HG03342 (cell line): Measurements from ENCODE around the gene RC3H1.
"Not testable (repeated sequence)": the region's sequence is repeated elsewhere in the genome, so short reads cannot be mapped to it uniquely, and the experiment has no call there.

Experiments
- ATAC-seq: cut with Tn5 transposase; IDR thresholded peaks from one replicate; pipeline ENCODE4 v1.9.1; 2021; ENCODE audit warnings: mild to moderate bottlenecking, moderate library complexity; ENCODE audit not compliant: unreplicated experiment

Gene RC3H1, protein sequence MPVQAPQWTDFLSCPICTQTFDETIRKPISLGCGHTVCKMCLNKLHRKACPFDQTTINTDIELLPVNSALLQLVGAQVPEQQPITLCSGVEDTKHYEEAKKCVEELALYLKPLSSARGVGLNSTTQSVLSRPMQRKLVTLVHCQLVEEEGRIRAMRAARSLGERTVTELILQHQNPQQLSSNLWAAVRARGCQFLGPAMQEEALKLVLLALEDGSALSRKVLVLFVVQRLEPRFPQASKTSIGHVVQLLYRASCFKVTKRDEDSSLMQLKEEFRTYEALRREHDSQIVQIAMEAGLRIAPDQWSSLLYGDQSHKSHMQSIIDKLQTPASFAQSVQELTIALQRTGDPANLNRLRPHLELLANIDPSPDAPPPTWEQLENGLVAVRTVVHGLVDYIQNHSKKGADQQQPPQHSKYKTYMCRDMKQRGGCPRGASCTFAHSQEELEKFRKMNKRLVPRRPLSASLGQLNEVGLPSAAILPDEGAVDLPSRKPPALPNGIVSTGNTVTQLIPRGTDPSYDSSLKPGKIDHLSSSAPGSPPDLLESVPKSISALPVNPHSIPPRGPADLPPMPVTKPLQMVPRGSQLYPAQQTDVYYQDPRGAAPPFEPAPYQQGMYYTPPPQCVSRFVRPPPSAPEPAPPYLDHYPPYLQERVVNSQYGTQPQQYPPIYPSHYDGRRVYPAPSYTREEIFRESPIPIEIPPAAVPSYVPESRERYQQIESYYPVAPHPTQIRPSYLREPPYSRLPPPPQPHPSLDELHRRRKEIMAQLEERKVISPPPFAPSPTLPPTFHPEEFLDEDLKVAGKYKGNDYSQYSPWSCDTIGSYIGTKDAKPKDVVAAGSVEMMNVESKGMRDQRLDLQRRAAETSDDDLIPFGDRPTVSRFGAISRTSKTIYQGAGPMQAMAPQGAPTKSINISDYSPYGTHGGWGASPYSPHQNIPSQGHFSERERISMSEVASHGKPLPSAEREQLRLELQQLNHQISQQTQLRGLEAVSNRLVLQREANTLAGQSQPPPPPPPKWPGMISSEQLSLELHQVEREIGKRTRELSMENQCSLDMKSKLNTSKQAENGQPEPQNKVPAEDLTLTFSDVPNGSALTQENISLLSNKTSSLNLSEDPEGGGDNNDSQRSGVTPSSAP

DNA sequence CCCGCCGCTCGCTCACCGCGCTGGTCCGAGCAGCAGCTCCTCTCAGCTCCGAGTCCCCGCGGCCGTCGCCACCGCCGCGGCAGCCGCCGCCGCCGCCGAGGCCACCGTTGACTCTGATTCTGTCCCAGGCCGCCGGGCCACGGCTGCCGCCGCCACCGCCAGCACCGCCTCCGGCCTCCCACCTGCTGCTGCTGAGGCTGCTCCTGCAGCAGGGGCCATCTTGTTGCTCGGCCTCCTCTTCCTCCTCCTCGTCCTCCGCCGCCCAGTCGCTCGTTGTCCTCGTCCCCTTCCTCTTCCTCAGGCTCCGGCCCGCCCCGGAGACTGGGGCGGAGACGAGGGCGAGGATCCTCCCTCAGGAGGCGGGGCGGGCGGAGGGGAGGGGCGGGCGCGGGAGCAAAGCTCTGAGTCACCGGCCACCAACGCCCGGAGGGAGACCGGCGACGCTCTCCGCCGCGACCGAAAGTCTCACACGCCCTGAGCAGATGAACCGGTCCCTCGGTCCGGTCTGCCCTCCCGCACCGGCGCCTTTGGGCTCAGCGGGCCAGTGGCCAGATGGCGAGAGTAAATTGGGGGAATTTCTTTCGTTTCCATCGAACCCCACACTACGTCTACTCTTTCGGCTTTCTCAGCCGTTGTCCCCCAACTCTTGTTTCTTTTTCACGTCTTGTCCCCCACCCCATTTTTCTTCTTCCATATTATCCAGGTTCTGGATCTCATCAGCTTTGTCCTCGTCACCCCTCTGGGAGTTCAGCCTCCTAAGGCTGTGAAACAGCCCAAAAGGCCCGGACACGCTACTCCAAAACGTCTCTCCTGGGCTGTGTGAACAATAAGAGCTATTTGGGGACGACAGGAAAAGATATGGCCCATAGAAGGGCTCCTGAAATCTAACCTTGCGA lies at the start of gene RC3H1:
RC3H1 (minus strand) TSS at position 278 of the 896 bp plus-strand sequence. CDS start 29,372 bp downstream, outside the sequence.
- peak; percentile 83 for ATAC-seq

DNA sequence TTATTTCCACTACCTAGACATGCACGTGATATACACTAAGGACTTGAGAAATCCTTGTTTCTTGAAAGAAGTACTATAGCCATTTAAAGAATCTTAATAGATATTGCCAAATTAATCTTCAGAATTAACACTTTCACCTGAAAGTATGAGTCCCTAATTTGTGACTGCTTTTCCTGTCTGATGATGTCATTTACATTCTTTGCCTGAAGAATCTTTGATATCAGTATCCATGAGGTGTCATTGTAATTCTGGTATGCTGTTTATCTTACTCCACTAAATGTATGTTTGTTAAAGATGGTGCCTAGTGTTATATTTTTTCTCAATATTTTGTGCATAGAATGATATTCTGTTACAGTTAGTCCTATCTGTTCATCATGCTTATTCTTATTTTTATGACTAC lies 48.5 kb upstream of the RC3H1 start:
- no peak for ATAC-seq

DNA sequence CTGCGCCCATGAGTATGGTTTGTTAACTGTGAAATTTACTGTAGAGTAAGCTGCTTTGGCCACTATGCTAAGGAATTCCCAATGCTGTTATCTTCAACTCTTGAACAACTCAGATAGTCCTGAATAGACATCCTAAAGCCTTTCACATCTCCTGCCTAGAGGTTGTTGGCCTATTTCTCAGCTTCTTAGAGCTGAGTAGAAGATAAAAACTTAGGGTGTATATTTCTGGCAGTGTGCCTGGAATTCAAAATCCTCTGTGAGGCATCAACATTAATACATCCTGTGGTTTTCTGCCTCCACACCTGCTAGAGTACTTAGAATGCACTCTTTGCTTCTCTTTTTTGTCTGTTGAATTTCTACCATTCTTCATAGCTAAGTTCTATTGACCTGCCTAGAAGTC lies 45.8 kb upstream of the RC3H1 start:
- ATAC-seq, result no peak

DNA sequence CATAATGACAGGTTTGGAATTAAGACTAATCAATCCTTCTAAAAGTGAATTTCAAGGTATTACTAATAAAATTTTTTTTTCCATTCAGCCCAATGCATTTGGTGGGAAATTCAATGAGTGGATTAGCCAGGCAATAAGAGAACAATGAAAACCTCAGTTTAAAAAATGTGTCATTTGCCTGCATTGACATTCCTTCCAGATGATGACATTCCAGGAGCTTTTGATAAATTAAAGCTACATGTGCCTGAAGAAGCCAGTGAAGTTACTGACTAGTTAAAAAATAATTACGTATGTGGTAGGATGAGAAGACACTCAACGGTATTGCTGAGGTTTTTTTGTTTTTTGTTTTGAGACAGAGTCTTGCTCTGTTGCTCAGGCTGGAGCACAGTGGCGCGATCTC lies 37.9 kb upstream of the RC3H1 start:
- no peak for ATAC-seq

DNA sequence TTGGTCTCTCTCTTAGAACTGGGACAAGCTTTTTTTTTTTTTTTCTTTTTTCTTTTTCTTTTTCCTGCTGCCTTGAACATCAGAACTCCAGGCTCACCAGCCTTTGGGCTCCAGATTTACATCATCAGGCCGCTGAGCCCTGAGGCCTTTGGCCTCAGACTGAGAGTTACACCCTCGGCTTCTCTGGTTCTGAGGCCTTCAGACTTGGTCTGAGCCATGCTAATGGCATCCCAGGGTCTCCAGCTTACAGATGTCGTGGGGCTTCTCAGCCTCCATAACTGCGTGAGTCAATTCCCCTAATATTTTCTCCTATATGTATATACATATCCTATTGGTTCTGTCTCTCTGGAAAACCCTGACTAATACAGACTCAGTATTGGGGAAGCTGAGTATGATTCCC lies 36.5 kb upstream of the RC3H1 start:
- ATAC-seq, result no peak

DNA sequence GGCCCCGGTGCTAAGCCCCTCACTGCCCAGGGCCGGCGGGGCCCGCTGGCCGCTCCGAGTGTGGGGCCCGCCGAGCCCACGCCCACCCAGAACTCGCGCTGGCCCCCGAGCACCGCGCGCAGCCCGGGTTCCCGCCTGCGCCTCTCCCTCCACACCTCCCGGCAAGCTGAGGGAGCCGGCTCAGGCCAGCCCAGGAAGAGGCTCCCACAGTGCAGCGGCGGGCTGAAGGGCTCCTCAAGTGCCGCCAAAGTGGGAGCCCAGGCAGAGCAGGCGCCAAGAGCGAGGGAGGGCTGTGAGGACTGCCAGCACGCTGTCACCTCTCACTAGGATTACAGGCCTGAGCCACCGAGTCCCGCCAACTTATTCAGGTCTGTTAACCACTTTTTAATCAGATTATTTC lies 34.5 kb upstream of the RC3H1 start:
- ATAC-seq, result not testable (repeated sequence)

- not testable (repeated sequence) for ATAC-seq
These were observed 33.6 kb upstream of the RC3H1 start for GRCh38 chr1:174055797-174056196.

- no peak for ATAC-seq
These were observed 31.7 kb upstream of the RC3H1 start for GRCh38 chr1:174053826-174054225.

DNA sequence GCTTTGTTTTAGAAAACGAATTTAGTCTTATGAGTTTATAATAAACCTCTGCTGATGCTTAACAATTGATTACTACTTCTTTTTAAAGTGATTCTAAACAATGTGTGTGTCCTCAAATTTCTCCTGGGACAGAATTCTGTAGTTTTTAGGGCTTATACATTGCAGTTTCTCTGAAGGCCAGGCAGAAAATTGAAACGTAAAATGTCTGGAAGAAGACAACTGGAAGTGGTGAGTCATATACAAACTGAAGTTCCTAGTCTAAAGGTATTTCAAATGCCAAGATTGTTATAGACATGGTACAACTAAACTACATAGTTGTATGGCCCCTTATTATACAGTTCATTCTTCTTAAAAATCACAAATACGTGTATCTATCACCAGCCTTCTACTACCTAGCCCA lies 30.5 kb upstream of the RC3H1 start:
- ATAC-seq, result no peak

DNA sequence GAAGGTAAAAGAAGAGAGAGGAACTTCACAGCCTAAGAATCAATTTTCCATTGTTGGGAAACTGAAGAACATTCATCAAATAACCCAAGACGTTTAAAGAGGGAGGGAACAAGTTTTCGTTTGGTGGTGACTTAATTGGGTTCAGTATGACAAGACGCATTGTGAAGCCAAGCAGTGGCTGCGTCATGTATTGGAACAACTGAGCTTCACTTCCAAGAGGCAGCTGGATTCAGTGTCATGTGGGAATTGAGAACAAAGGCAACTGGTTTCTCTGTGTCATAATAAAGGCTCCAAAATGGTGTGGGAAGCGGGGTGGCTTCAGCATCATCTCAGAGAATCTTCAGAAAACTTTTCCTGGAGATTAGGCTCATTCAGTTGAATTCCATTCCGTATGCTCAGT lies 29.8 kb upstream of the RC3H1 start:
- ATAC-seq, result no peak

DNA sequence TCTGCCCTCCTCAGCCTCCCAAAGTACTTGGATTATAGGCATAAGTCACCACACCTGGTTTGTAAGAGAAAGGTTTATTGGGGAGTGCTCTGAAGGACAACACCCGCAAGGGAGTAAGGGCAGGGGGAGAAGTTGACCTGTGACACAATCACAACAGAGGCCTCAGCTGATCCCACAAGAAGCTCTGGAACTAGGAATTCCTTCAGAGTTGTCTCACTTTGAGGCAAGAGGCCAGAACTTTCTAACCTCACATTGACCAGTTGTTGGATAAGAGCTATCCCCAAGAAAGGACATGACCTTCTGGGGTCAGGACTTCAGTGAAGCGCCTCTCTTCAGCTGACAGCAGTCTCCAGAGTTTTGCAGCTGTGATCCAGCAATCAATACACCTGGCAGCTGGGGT lies 27.4 kb upstream of the RC3H1 start:
- no peak for ATAC-seq

DNA sequence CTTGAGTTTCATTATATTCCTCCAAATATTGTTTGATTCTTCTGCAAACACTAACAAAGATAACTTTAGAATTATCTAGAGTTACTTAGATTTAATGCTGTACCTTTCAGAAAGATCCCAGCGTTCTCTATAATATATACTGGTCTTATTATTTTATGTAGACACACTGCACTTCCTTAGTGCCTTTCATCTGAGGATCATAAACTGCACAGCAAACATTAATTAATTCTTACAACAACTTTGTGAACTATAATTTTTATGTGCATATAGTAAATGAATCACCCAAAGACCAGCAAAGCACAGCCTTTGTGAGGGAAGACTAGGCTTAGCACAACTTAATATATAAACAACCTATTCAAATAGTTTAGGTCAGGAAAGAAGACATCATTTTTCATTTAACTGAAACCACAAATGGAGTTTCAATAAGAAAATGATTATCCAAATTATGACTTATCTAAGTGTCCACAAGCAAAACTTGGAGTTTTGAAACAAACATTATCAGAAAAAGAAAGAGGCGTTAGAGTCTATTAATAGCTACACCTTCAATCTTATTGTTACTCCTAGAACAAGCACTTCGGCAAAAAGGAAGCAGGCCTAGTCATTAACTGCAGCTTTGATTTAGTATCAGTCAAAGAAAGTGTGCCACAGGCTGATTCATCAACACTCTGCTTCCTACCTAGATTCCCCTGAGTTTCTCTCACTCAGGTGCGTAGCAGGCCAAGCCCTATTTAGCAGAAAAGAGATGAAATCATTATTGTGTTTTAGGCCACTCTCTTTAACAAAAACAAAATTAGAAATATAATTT lies 22.5 kb upstream of the RC3H1 start:
- no peak for ATAC-seq

GRCh38 chr1:174042509-174042908 lies 20.4 kb upstream of the RC3H1 start:
- ATAC-seq, result not testable (repeated sequence)

DNA sequence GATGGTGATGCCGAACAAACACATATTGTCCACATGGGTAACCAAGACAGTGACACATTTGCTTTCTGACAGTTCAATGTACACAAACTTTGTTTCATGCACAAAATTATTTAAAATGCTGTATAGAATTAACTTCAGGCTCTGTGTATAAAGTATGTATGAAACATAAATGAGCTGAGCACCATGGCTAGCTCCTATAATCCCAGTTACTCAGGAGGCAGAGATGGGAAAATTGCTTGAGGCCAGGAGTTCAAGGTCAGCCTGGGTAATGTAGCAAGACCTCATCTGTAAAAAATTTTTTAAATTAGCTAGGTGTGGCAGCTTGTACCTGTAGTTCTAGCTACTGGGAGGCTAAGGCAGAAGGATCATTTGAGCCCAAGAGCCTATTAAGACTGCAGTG lies 19.2 kb upstream of the RC3H1 start:
- ATAC-seq, result no peak

- no peak for ATAC-seq
These were observed 18.2 kb upstream of the RC3H1 start for GRCh38 chr1:174040387-174040786.

GRCh38 chr1:174039027-174039426 lies 16.9 kb upstream of the RC3H1 start:
- no peak for ATAC-seq

GRCh38 chr1:174036798-174037197 lies 14.6 kb upstream of the RC3H1 start:
- no peak for ATAC-seq

GRCh38 chr1:174036204-174036603 lies 14.0 kb upstream of the RC3H1 start:
- no peak for ATAC-seq

- ATAC-seq, result no peak
These were observed 10.6 kb upstream of the RC3H1 start for GRCh38 chr1:174032671-174033222.
